B cell (primary cell): ENCODE data around the gene PITPNM1. TPM values are rescaled to one million over a fixed set of nuclear protein-coding genes. Genes with fewer than 3 reads are reported as not detected.

Source experiments
- ATAC-seq: fragments of 200-7000 bp; cut with Tn5 transposase; one replicate; pipeline ENCODE4 v1.10.0; 2021; ENCODE audit warnings: low read depth, mild to moderate bottlenecking, moderate number of reproducible peaks, moderate library complexity
- CTCF ChIA-PET: fragments of 350-600 bp; sonication (Branson Sonifier 250); formaldehyde crosslinking; loops from one replicate; lab custom pipeline; 2021; ENCODE audit warnings: antibody characterized with exemption, inconsistent platforms; lab: Charles Lee
- POLR2A ChIA-PET: fragments of 350-600 bp; sonication (Branson Sonifier 250); formaldehyde crosslinking; loops from one replicate; lab custom pipeline; 2021; ENCODE audit warnings: antibody characterized with exemption; lab: Charles Lee
- DNase-seq: peaks from one replicate; pipeline ENCODE4 v3.0.0; 2013
- H2AFZ ChIP-seq: 2 replicates; pipeline ENCODE4 v1.6.1; 2012; ENCODE audit warnings: mild to moderate bottlenecking, low read depth, low read length; ENCODE audit not compliant: insufficient read depth, poor library complexity, severe bottlenecking
- H3K27ac ChIP-seq, 2 donors: 1 replicate in 1 of 2; 2 replicates in 1 of 2; pipeline ENCODE4 v1.5.1; 2012 to 2013; ENCODE audit warnings: low read length in 2 of 2, mild to moderate bottlenecking in 2 of 2, moderate library complexity in 1 of 2
- H3K27me3 ChIP-seq, 4 experiments: fragments of 200-600 bp in 1 of 4; sonication (generic) in 1 of 4; replicated peaks in 1 of 4; 1 replicate in 2 of 4; 2 replicates in 2 of 4; pipeline versions ENCODE4 v1.6.1 to v1.7.0; 2013 to 2016; ENCODE audit warnings: low read length in 3 of 4, mild to moderate bottlenecking in 2 of 4, mixed read lengths in 1 of 4, moderate library complexity in 1 of 4; ENCODE audit not compliant: insufficient read depth in 4 of 4, control insufficient read depth in 3 of 4; ENCODE audit errors: control extremely low read depth in 1 of 4
- H3K36me3 ChIP-seq, 2 experiments: replicated peaks in 1 of 2; 1 replicate in 1 of 2; 2 replicates in 1 of 2; pipeline versions ENCODE4 v1.6.1 to v1.7.1; 2013; ENCODE audit warnings: low read length in 1 of 2; ENCODE audit not compliant: insufficient read depth in 2 of 2, control insufficient read depth in 1 of 2; ENCODE audit errors: control extremely low read depth in 1 of 2, extremely low read depth in 1 of 2
- H3K4me1 ChIP-seq, 2 donors: fragments of 200-600 bp in 1 of 2; sonication (generic) in 1 of 2; 1 replicate in 1 of 2; 2 replicates in 1 of 2; pipeline versions ENCODE4 v1.5.1 to v1.6.1; 2013 to 2017; ENCODE audit warnings: low read length in 2 of 2; ENCODE audit not compliant: control insufficient read depth in 2 of 2, insufficient read depth in 2 of 2
- H3K4me2 ChIP-seq: replicated peaks from 2 replicates; pipeline ENCODE3; 2012; ENCODE audit warnings: mild to moderate bottlenecking, low read depth, low read length; ENCODE audit not compliant: poor library complexity, severe bottlenecking
- H3K4me3 ChIP-seq, 5 experiments: fragments of 200-600 bp in 1 of 5; sonication (generic) in 1 of 5; 1 replicate in 3 of 5; 2 replicates in 2 of 5; pipeline versions ENCODE4 v1.5.1 to v1.7.0; 2011 to 2016; ENCODE audit warnings: low read length in 4 of 5, mild to moderate bottlenecking in 4 of 5, low read depth in 2 of 5, control low read depth in 1 of 5, moderate library complexity in 1 of 5; ENCODE audit not compliant: insufficient read depth in 1 of 5; ENCODE audit errors: control extremely low read depth in 1 of 5, extremely low read depth in 1 of 5
- H3K79me2 ChIP-seq: fragments of 200-600 bp; sonication (generic); one replicate; pipeline ENCODE4 v1.6.0; 2016; ENCODE audit warnings: low read length; ENCODE audit not compliant: control insufficient read depth, insufficient read depth
- H3K9ac ChIP-seq: fragments of 200-600 bp; sonication (generic); 2 replicates; pipeline ENCODE4 v1.6.1; 2017; ENCODE audit warnings: mild to moderate bottlenecking, low read length, moderate library complexity
- H3K9me3 ChIP-seq, 3 donors: one replicate each; pipeline versions ENCODE4 v1.6.1 to v1.7.1; 2013; ENCODE audit warnings: low read length in 2 of 3; ENCODE audit not compliant: control insufficient read depth in 2 of 3, insufficient read depth in 1 of 3; ENCODE audit errors: control extremely low read depth in 1 of 3
- H4K20me1 ChIP-seq: 2 replicates; pipeline ENCODE4 v1.6.0; 2012; ENCODE audit warnings: mild to moderate bottlenecking, low read length; ENCODE audit not compliant: insufficient read depth, control insufficient read depth, poor library complexity, severe bottlenecking
- H3K27ac Mint-ChIP-seq: one replicate; pipeline ENCODE4 v1.8.0; 2021; ENCODE audit warnings: mixed read lengths
- H3K27me3 Mint-ChIP-seq: one replicate; pipeline ENCODE4 v1.8.0; 2021; ENCODE audit warnings: mixed read lengths
- H3K4me1 Mint-ChIP-seq: one replicate; pipeline ENCODE4 v1.8.0; 2021; ENCODE audit warnings: mixed read lengths
- H3K4me3 Mint-ChIP-seq: one replicate; pipeline ENCODE4 v1.8.0; 2021; ENCODE audit warnings: mixed read lengths
- H3K9me3 Mint-ChIP-seq: one replicate; pipeline ENCODE4 v1.8.0; 2022; ENCODE audit warnings: mixed read lengths; ENCODE audit not compliant: insufficient read depth
- EZH2 ChIP-seq: IDR thresholded peaks from 2 replicates; pipeline ENCODE4 v1.6.1; 2012; ENCODE audit warnings: borderline replicate concordance, low read depth, mild to moderate bottlenecking, moderate library complexity, low read length; ENCODE audit not compliant: insufficient read depth, poor library complexity, severe bottlenecking
- WGBS: methylation state at CpG from one replicate; pipeline ENCODE4 v1.1.5; 2013; ENCODE audit warnings: missing lambda C conversion rate; ENCODE audit not compliant: insufficient coverage; 5-methylcytosine and 5-hydroxymethylcytosine counted together
- intact Hi-C: fragments of 100-400 bp; cut with micrococcal nuclease; formaldehyde crosslinking; loops from one replicate; pipeline ENCODE4 v1.10.0; 2022
- polyA plus RNA-seq: library from polyadenylated mRNA; depleted of rRNA; stranded (reverse); fragments of >200 nt; gene quantifications from 2 replicates; pipeline ENCODE4 v1.2.3, GENCODE V29; 2012
- total RNA-seq, 2 donors: library from RNA; stranded (reverse); fragments of 120-200 nt in 1 of 2; gene quantifications; 1 replicate in 1 of 2; 2 replicates in 1 of 2; pipeline versions ENCODE4 v1.2.3 to v1.2.4, GENCODE V29; 2013 to 2022
- TF ChIP-seq, protein P1 (sequence below): fragments of 200-600 bp; IDR thresholded peaks from one replicate; pipeline ENCODE4 v1.8.0; 2022; ENCODE audit warnings: antibody characterized with exemption, mild to moderate bottlenecking

The PITPNM1 gene
- total and polyA plus RNA-seq, 2 donors (not counting 1 experiment from before 2014, with no cell fraction given), result 152 to 166 TPM

DNA sequence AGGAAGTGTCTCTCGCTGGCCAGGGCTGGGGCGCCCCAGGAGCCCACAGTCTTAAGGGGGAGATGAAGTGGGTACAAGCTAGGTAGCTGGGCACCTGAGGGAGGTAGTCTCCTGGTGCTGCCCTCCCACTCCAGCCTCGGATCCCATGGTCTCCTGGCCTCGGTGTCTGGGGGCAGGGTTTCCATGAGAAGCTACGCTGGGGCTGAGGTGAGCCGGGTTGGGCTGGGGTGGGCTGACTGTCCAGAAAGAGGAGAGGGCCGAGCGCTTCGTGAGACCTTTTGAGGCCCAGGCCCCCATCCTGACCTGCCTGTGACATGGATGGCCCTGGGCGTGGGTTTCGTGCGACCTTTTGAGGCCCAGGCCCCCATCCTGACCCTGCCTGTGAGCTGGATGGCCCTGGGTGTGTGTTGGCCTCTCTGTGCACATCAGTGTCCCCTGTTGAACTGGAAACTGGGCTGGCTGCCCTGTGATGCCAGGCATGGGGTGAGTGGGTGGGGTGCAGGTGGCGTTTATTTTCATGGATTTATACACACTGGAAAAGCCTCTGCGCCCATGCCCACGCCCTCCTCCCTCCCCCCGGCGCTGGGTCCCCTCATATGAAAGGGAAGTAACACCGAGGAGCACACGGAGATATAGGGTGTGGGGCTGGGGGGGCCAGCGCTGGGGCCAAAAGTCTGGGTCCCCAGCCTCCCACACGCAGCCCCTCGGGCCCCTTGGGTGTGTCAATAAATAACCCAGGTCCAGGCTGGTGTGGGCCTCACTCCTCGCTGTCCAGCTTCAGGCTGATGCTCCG lies 13.7 kb downstream of the PITPNM1 start:
- H3K79me2 ChIP-seq, result peaks cover 41% of the 10 kb centered on the region
- H3K27ac Mint-ChIP-seq, result no peak overlapping the region
- no peaks in the 10 kb centered on the region for H3K9me3 Mint-ChIP-seq
- H2AFZ ChIP-seq, result no peak overlapping the region
- H3K4me1 ChIP-seq, result peaks cover 6 to 18% of the 10 kb centered on the region in 2 donors
- no peak overlapping the region for H3K4me2 ChIP-seq
- WGBS, result 95% methylated on average over 18 of the region's 24 CpGs
- no peak for TF ChIP-seq EZH2
- TF ChIP-seq, protein P1, sequence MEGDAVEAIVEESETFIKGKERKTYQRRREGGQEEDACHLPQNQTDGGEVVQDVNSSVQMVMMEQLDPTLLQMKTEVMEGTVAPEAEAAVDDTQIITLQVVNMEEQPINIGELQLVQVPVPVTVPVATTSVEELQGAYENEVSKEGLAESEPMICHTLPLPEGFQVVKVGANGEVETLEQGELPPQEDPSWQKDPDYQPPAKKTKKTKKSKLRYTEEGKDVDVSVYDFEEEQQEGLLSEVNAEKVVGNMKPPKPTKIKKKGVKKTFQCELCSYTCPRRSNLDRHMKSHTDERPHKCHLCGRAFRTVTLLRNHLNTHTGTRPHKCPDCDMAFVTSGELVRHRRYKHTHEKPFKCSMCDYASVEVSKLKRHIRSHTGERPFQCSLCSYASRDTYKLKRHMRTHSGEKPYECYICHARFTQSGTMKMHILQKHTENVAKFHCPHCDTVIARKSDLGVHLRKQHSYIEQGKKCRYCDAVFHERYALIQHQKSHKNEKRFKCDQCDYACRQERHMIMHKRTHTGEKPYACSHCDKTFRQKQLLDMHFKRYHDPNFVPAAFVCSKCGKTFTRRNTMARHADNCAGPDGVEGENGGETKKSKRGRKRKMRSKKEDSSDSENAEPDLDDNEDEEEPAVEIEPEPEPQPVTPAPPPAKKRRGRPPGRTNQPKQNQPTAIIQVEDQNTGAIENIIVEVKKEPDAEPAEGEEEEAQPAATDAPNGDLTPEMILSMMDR, result no peak
- no peak for DNase-seq
- no peak overlapping the region for H3K27ac ChIP-seq
- H3K4me3 Mint-ChIP-seq, result no peak overlapping the region
- ChIA-PET POLR2A (interaction anchor here (0.5 to 1.2 kb wide), 3 partner anchors 9 to 100 kb away, joined by 3 read pairs; partner anchors contain the start of genes AIP and RAD9A), CTCF (no interaction called here)
- no peak overlapping the region for H3K9ac ChIP-seq
- ATAC-seq, result no peak
- intact Hi-C loops, result no loop called here
- no peak overlapping the region for H3K4me3 ChIP-seq
- no peaks in the 10 kb centered on the region for H3K27me3 ChIP-seq
- H3K4me1 Mint-ChIP-seq, result peaks cover 19% of the 10 kb centered on the region
- H3K27me3 Mint-ChIP-seq, result no peaks in the 10 kb centered on the region
- H3K36me3 ChIP-seq, result peaks cover 0 to 88% of the 10 kb centered on the region in 2 experiments
- H4K20me1 ChIP-seq, result peaks cover 69% of the 10 kb centered on the region
- no peaks in the 10 kb centered on the region for H3K9me3 ChIP-seq

DNA sequence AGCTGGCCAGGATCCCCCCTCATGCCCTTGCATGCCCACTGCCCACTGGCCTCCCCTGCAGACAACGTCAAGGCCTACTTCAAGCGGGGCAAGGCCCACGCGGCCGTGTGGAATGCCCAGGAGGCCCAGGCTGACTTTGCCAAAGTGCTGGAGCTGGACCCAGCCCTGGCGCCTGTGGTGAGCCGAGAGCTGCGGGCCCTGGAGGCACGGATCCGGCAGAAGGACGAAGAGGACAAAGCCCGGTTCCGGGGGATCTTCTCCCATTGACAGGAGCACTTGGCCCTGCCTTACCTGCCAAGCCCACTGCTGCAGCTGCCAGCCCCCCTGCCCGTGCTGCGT lies 14.5 kb downstream of the PITPNM1 start:
- H3K4me2 ChIP-seq, result no peak overlapping the region
- no peak for TF ChIP-seq EZH2
- TF ChIP-seq, protein P1, result no peak
- intact Hi-C loops, result no loop called here
- no peaks in the 10 kb centered on the region for H3K9me3 ChIP-seq
- H3K4me1 Mint-ChIP-seq, result peaks cover 26% of the 10 kb centered on the region
- no peaks in the 10 kb centered on the region for H3K9me3 Mint-ChIP-seq
- CTCF ChIA-PET, result interaction anchor here (1.0 kb wide), 1 partner anchor 90 kb away, joined by 3 read pairs; no protein-coding TSS in a partner anchor
- H3K36me3 ChIP-seq, result peaks cover 0 to 85% of the 10 kb centered on the region in 2 experiments
- no peaks in the 10 kb centered on the region for H3K27me3 Mint-ChIP-seq
- H3K4me3 Mint-ChIP-seq, result no peak overlapping the region
- H2AFZ ChIP-seq, result no peak overlapping the region
- peaks cover 49% of the 10 kb centered on the region for H3K79me2 ChIP-seq
- no peak overlapping the region for H3K4me3 ChIP-seq
- POLR2A ChIA-PET, result interaction anchor here (1.1 to 1.2 kb wide), 4 partner anchors 8 to 99 kb away, joined by 3 read pairs; partner anchors contain the start of genes AIP, PPP1CA, RAD9A and TMEM134
- no peak overlapping the region for H3K9ac ChIP-seq
- no peak for DNase-seq
- H3K27ac Mint-ChIP-seq, result no peak overlapping the region
- no peak overlapping the region for H3K27ac ChIP-seq
- peaks cover 76% of the 10 kb centered on the region for H4K20me1 ChIP-seq
- WGBS, result 94% methylated on average over 15 of the region's 15 CpGs
- H3K27me3 ChIP-seq, result no peaks in the 10 kb centered on the region
- no peak for ATAC-seq
- H3K4me1 ChIP-seq, result peaks cover 14 to 26% of the 10 kb centered on the region in 2 donors
